Measurements from ENCODE around the gene SPP2.

GRCh38 chr2:234091883-234092282, 41.4 kb downstream of the SPP2 start:
- TF ChIP-seq, protein P1, sequence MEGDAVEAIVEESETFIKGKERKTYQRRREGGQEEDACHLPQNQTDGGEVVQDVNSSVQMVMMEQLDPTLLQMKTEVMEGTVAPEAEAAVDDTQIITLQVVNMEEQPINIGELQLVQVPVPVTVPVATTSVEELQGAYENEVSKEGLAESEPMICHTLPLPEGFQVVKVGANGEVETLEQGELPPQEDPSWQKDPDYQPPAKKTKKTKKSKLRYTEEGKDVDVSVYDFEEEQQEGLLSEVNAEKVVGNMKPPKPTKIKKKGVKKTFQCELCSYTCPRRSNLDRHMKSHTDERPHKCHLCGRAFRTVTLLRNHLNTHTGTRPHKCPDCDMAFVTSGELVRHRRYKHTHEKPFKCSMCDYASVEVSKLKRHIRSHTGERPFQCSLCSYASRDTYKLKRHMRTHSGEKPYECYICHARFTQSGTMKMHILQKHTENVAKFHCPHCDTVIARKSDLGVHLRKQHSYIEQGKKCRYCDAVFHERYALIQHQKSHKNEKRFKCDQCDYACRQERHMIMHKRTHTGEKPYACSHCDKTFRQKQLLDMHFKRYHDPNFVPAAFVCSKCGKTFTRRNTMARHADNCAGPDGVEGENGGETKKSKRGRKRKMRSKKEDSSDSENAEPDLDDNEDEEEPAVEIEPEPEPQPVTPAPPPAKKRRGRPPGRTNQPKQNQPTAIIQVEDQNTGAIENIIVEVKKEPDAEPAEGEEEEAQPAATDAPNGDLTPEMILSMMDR (IDR thresholded peaks at IDR 0.05; ENCODE audit: poor library complexity), result no peak
- TF ChIP-seq EZH2 (IDR thresholded peaks at IDR 0.05; ENCODE audit: borderline replicate concordance), result no peak
